T follicular helper cell (primary cell): Measurements from ENCODE around the gene SEC11A.
"Not testable (repeated sequence)": the region's sequence is repeated elsewhere in the genome, so short reads cannot be mapped to it uniquely, and the experiment has no call there.

Experiments used
- DNase-seq: peaks from one replicate; pipeline ENCODE4 v3.0.0-alpha.2; 2020; ENCODE audit warnings: low read depth

Gene SEC11A

DNA sequence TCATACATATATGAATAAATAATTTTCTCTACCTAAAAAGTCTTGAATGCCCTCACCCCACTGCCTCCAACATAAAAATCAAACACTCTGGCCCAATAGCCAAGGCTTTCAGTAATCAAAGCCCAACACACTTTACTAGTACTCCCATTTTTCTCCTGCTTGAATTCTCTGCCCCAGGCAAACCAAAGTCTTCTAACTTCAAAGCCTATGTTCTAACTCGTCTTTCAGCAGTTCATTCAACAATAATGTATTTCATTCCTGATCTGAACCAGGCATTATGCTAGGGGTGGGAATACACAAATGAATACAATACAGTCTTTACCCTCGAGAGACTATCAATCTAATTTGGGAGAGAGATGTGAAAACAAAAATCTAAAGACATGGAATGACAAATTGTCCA, 21.1 kb upstream of the SEC11A start:
- no peak for DNase-seq

DNA sequence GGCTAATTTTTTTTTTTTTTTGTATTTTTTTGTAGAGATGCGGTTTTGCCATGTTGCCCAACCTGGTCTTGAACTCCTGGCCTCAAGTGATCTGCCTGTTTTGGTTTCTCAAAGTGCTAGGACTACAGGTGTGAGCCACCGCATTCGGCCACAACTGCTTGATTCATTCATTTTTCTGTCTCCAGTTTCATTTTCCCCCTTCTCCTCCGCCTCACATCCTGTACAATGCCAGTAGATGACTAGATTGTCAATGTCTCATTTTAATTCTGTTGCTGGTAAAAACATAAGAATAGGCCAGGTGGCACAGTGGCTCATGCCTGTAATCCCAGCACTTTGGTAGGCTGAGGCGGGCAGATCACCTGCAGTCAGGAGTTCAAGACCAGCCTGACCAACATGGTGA, 20.4 kb upstream of the SEC11A start:
- DNase-seq, result peak; percentile 35

DNA sequence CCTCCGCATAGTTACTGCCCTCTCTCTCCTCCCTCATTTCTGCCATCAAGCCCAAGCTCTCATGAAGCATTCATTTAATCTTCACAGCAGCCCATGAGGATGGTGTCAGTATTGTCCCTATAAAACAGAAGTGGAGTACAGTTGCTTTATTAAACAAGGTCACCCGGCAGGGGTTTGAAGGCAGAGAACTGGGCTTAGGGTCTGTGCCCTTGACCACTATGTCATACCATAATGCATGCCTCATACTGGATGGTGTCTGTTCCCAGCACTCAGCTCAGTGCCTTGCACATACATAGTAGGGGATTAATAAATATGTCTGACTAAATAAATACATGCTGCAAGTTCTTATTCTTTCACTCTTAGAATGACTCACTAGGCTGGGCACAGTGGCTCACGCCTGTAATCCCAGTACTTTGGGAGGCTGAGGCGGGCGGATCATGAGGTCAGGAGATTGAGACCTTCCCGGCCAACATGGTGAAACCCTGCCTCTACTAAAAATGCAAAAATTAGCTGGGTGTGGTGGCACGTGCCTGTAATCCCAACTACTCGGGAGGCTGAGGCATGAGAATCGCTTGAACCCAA, 19.6 kb upstream of the SEC11A start:
- DNase-seq, result not testable (repeated sequence)

DNA sequence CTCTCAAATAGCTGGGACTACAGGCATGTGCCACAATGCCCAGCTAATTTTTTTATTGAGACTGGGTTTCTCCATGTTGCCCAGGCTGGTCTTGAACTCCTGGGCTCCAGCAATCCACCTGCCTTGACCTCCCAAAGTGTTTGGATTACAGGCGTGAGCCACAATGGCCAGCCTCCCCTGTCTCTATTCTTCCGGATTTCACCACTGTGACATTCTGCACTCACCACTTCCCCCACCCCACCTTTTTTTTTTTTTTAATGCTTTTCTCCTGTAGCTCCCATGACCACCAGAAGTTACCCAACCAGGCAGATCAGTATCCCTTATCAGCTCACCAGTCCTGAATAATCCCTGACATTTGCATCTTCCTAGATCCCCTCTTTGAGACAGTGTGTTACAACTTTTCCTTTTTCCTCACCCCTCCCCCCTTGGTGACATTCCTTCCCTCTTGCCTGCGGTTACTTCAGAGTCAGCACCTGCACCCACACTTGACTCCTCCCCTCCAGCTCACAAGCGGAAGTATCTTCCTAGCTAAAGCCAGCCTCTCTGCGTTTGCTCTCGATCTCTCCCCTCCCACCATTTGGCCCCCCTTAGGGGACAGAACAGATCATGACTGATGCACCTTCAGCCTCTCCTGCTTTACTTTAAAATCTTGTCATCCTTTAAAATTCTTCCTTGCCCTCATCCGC, 19.0 kb upstream of the SEC11A start:
- peak; percentile 62 for DNase-seq

DNA sequence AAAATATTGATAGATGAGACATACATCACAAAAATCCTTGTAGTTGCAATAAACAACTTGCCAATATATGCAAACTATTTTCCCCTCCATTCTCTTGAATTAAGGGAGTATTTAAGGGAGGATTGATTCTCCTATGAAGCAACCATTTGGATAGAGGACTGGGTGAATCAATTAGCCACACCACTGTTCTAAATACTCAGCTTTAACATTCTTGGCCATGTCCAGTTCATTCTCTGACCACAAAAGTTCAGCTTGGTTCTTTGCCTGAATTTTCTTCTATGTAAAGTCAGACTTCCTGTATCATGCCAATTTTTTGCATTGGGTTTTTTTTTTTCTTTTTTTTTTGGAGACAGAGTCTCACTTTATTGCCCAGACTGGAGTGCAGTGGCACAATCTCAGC, 15.8 kb upstream of the SEC11A start:
- DNase-seq, result no peak

DNA sequence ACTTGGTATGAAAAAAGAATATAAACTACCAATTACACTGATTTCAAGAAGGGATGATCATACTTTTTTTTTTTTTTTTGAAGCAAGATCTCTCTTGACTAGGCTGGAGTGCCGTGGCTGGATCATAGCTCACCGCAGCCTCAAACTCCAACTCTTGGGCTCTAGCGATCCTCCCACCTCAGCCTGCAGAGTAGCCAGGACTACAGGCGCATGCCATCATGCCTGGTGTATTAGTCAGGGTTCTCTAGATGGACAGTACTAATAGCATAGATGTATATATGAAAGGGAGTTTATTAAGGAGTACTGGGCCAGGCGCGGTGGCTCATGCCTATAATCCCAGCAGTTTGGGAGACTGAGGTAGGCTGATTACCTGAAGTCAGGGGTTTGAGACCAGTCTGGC, 11.5 kb upstream of the SEC11A start:
- no peak for DNase-seq

DNA sequence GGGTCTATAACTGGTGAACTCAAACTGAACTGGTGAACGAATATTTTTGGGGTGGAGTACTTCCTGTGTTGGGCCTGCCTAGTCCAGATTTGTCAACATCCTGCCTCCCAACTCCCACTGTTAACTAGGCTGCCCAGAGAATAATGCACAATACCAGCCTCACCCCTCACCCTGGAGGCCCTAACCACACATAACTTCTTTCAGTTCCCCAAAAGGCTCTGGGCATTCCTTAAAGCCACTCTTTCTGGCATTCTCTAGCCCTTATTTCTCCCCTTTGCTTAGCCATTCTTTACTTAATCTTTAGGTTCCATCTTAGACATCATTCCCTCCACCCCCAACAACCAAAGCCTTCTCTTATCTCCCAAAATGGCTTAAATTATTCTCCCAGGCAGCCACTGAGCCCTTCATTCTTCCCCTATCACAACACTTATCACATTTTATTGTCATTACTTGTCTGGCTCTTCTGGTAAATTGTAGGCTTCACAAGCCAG, 9.1 kb upstream of the SEC11A start:
- no peak for DNase-seq

DNA sequence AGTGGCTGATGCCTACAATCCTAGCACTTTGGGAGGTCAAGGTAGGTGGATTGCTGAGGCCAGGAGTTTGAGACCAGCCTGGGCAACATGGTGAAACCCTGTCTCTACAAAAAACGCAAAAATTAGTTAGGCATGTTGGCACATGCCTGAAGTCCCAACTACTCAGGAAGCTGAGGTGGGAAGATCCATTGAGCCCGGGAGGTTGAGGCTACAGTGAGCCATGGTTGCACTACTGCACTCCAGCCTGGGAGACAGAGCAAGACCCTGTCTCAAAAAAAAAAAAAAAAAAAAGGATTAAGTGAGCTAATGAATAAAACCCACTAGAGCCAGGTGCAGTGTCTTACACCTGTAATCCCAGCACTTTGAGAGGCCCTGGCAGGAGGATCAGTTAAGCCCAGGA, 6.7 kb upstream of the SEC11A start:
- DNase-seq, result no peak

DNA sequence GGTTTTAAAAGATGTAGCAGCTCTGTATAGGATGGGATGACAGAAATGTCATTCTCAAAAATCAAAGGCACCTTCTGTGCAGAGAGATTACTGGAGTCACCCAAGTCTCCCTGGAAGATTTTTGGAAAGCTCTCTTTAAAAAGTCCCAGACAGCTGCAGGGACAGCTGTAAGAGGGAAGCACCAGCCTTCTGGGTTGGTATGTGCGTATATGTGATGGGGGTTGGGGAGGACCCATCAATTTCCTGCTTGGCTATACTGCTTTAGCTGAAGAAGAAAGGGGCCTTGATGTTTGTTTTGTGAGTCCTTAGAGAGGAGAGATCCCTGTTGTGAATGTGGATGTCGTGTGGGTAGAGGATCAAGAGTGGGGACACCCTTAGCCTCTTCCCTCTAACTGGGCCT, 5.4 kb upstream of the SEC11A start:
- DNase-seq, result no peak

DNA sequence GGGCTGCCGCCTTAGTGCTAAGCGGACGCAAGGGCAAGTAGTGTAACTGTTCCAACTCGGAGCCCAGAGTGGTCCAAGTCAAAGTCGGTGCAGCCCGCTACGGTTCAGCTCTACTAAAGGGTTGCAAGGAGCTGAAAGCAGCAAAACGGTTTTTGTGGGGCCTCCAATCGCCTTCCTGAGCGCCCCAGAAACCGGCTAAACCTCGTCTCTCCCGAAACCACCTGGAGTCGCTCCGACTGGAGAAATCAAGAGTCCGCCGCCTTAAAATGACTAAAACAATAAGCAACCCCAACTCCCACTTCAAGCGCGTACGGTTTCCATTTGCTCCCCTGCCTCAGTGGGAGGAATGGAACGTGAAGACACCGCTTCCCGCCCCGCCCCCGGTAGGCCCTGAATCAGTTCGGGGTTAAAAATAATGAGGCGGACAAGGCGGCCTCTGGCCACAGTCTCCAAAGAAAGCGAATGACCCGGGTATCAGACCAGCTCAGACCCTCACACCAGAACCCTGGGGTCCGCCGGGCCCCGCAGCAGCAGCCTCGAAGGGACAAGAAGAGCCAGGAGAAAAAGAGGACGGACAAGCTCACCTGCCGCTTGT, 401 bp downstream of the SEC11A start:
- no peak for DNase-seq

DNA sequence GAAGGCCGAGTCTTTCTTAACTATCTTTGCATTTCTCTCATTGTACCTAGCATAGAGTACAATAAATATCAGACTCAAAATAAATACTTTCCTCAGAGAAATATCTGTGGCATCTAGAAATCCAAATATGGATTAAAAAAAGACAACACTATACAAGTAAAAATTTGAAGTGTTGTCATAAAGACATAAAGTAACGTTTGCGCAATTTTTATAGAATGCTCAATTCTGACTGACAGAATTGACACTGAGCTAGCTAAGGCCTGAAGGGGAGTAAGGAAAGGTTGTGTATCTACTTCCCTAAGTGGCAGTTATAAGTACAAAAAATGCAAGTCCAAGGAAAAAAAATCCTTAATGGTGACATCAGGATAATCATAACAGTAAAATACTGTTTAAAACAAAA, 1.1 kb downstream of the SEC11A start:
- no peak for DNase-seq

DNA sequence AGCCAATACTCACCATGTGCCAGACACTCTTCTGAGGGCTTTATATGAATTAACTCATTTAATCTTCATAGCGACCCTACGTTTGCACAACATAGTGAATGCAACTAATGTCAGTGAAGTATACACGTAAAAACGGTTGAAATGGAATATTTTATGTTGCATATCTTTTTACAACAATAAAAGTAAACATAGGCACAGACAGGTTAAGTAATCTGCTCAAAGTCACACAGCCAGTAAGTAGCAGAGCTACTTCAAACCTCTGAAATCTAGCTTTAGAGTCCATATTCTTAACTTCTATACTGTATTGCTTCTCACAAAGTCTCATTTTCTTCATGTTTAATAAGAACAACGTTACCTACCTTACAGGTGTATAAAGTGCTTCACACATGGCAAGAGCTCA, 1.6 kb downstream of the SEC11A start:
- no peak for DNase-seq

DNA sequence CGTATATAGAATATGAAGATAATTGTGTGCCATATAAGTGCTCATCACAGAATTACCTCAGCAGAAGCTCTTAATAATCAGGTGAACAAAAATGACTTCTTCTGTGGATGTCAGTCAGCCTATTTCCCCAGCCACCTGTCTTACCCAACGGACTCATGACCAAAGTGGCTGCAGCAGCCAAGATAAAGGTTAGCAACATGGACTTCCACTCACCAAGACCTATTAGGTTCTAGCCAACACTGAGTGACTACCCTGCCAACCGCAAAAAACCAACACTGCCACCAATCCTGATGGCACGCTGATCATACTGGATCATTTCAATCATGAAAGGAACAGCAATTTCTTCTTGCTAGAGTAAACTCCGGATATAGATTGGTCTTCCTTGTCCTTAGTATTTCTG, 12.1 kb downstream of the SEC11A start:
- no peak for DNase-seq

DNA sequence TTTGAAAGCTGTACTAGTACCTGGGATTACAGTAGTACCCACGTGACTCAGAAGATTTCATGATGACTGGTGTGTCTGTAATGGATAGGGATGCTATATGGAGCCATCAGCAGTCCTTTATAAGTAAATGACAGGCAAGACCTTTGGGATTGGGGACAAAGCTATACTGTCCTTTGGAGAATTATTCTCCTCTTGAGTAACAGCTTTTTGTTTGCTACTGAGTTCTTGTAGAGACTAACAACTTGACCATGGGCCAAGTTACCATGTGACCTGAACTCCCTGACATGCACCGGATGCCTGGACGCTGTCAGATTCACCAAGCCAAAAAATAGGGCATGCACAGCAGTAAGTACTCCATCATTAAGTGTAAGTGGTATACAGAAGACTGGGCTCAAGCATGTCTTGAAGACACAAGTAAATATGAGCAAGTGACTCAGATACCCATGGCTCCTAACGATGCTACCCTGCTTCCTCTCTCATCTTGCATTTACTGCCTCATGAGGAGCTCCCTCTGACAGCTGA, 12.9 kb downstream of the SEC11A start:
- no peak for DNase-seq

DNA sequence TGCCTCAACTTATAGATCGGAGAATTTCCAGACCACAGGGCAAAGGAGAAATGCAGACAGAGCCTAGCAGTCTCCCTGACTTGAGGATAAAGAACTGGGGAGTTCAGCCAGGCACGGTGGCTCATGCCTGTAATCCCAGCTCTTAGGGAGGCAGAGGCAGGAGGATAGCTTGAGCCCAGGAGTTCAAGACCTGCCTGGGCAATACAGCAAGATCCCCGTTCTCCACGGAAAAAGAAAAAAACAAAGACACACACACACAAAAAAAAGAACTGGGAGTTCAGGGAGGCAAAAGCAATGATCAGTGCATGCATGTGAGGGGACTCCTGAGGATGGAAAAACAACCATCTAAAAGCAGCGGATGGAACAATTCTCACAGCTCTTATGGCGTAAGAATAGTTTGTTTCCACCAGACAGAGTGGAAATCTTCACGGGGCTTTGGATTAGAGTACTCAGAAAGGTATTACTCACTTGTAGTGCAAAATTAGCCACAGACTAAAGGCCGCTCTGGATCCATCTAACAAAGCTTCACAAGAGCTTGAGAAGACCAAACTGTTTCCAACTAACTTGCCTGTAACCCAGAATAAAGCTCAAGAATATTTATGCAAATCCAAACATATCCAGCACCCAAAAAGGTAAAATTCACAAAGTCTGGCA, 16.3 kb downstream of the SEC11A start:
- DNase-seq, result no peak

DNA sequence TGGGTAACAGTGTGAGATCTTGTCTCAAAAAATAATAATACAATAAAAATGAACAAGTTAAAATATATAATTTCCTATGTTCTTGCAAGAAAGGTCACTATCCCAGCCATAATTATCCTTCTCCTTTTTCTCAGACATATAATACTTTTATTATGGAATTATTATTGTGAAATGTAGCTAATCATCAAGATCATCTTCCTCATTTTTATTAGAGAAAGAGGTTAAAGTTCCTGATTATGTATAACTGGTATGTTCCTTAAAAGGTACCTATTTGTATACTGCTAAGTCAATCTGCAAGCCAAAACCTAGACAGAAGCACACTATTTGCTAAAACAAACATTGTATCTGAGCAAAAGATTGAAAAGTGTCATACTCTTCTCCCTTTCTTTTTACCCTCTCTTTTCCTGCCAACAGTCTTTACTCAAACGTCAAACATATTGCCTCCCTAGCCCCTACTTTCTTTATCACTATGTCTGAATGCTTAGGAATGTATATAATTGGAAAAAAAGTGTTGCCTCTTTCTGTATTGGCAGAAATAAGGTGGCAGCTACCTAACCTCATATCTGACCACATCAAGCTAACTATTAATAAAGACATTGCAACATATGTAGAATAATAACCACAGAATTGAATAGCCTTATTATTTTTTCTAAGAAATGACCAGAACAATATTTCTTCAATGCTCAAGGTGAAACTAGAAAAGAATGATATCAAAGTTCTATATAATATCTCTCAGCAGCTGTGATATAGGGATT, 18.5 kb downstream of the SEC11A start:
- no peak for DNase-seq

DNA sequence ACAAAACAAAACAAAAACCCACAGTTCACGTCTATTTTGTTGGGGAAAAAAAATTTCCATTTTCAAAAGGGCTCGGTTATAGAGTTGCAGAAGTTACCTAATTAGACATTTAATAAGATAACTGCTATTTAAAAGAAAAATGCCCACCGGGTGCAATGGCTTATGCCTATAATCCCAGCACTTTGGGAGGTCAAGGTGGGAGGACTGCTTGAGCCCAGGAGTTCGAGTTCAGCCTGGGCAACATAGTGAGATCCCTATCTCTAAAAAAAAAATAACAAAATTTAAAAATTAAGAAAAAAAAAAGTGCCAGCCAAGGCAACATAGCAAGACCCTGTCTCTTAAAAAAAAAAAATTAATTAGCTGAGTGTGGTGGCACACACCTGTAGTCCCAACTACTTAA, 19.2 kb downstream of the SEC11A start:
- DNase-seq, result no peak

DNA sequence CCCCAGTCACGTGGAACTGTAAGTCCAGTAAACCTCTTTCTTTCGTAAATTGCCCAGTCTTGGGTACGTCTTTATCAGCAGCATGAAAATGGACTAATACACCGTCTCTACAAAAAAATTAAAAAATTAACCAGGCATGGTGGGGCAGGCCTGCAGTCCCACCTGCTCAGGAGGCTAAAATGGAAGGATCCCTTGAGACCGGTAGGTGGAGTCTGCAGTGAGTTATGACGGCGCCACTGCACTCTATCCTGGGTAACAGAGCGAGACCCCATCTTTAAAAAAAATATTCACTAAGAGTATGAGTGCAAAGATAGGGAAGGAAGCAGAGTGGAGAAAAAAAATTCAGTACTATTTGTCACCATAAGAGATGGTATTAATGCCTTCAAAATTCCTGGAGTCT, 25.6 kb downstream of the SEC11A start:
- no peak for DNase-seq

DNA sequence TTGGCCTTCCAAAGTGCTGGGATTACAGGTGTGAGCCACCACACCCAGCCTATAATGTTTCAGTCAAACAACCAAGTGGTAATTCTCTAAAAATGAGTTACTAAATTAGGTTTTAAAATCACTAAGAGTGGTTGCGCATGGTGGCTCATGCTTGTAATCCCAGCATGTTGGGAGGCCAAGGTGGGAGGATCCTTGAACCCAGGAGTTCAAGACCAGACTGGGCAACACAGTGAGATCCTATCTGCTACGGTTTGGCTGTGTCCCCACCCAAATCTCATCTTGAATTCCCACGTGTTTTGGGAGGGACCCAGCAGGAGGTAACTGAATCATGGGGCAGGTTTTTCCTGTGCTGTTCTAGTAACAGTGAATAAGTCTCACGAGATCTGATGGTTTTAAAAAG, 26.1 kb downstream of the SEC11A start:
- DNase-seq, result no peak

DNA sequence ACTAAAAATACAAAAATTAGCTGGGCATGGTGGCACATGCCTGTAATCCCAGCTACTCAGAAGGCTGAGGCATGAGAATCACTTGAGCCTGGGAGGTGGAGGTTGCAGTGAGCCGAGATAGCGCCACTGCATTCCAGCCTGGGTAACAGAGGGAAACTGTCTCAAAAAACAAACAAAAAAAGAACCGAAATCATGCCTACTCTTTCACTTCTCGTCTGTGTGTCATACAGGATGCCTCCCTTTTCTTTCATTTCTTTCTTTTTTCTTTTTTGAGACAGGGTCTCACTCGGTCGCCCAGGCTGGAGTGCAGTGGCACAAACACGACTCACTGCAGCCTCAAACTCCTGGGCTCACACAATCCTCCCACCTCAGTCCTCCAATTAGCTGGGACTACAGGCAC, 29.5 kb downstream of the SEC11A start:
- not testable (repeated sequence) for DNase-seq

DNA sequence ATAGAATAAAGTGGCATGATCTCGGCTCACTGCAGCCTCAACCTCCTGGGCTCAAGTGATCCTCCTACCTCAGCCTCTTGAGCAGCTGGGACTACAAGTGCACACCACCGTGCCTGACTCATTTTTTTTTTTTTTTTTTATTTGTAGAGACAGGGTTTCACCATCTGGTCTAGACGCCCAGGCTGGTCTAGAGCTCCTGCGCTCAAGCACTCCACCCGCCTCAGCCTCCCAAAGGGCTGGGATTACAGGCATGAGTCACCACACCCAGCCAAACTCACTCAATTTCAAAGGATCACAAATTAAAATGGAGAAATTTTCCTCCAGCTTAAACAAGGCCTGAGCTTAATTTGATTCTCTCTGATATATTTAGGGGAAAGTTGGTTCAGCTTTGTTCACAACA, 30.6 kb downstream of the SEC11A start:
- DNase-seq, result no peak

DNA sequence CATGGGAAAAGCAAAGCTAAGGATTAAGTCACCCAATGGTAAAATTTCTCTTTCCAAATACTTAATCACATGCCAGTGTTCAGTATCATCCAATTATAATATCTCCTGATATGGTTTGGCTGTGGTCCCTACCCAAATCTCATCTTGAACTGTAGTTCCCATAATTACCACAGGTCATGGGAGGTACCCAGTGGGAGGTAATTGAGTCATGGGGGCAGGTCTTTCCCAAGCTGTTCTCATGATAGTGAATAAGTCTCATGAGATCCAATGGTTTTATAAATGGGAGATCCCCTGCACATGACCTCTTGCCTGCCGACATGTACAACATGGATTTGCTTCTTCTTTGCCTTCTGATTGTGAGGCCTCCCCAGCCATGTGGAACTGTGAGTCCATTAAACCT, 31.8 kb downstream of the SEC11A start:
- no peak for DNase-seq
